Activated CD4-positive, alpha-beta memory T cell treated with anti-CD3 and anti-CD28 coated beads for 36 hours (primary cell): ENCODE measurements around the gene DYNLRB2. TPM values are rescaled to one million over a fixed set of nuclear protein-coding genes. Genes with fewer than 3 reads are reported as not detected.

Experiments used
- CTCF ChIA-PET: fragments of 350-600 bp; sonication (Branson Sonifier 250); formaldehyde crosslinking; loops from one replicate; lab custom pipeline; 2021; ENCODE audit warnings: antibody characterized with exemption, inconsistent platforms; lab: Charles Lee
- POLR2A ChIA-PET: fragments of 350-600 bp; sonication (Branson Sonifier 250); formaldehyde crosslinking; loops from one replicate; lab custom pipeline; 2021; ENCODE audit warnings: antibody characterized with exemption; lab: Charles Lee
- DNase-seq: peaks from one replicate; pipeline ENCODE4 v3.0.0-alpha.2; 2020
- H3K27ac Mint-ChIP-seq: one replicate; pipeline ENCODE4 v1.8.0; 2021; ENCODE audit warnings: mixed read lengths
- H3K27me3 Mint-ChIP-seq: one replicate; pipeline ENCODE4 v1.8.0; 2021; ENCODE audit warnings: mixed read lengths
- H3K36me3 Mint-ChIP-seq: one replicate; pipeline ENCODE4 v1.8.0; 2021; ENCODE audit warnings: mixed read lengths
- H3K4me1 Mint-ChIP-seq: one replicate; pipeline ENCODE4 v1.8.0; 2021; ENCODE audit warnings: low read depth, mixed read lengths
- H3K4me3 Mint-ChIP-seq: one replicate; pipeline ENCODE4 v1.8.0; 2021; ENCODE audit warnings: mild to moderate bottlenecking, mixed read lengths
- H3K9me3 Mint-ChIP-seq: one replicate; pipeline ENCODE4 v1.8.0; 2021; ENCODE audit warnings: mixed read lengths
- intact Hi-C: fragments of 100-400 bp; cut with micrococcal nuclease; formaldehyde crosslinking; loops from one replicate; pipeline ENCODE4 v1.15.1; 2023
- total RNA-seq, 2 experiments: library from RNA; stranded (reverse); gene quantifications; one replicate each; pipeline ENCODE4 v1.2.3, GENCODE V29; 2021

DYNLRB2 gene
- total RNA-seq, 2 experiments from 2014 or later: not detected

- Mint-ChIP-seq H3K27me3 (peaks cover 5% of the 10 kb centered on the region), H3K4me3 (peak overlapping the region; percentile 0), H3K4me1 (peaks cover 21% of the 10 kb centered on the region), H3K9me3 (no peaks in the 10 kb centered on the region), H3K27ac (no peak overlapping the region), H3K36me3 (no peaks in the 10 kb centered on the region)
- CTCF ChIA-PET: interaction anchor here (2.6 kb wide), 1 partner anchor 7 kb away, joined by 22 read pairs; no protein-coding TSS in a partner anchor
- DNase-seq: no peak
- POLR2A ChIA-PET: no interaction called here
- intact Hi-C loops: loop anchor here (5.0 kb wide), 1 partner anchor 917 kb away; the partner anchor contains the start of gene MAF
Measured at GRCh38 chr16:80519189-80519588, 21.6 kb upstream of the DYNLRB2 start.

DNA sequence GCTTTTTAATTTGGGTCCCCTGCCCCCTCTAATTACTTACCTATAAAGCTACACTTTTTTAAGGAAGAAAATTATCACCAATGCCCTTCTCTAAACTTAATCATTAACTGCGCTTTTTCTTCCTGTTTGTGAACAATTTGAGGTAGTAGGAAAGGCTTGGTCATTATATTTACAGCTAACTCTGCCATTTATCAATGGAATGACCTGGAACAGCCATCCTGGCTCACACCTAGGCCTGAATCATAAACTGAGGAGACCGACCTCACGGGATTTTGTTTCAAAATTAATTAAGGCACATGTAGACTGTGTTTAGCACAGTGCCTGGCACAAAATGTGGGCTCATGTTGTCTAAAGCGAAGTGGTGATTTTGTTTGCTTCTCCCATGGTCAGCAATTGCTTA lies 15.4 kb upstream of the DYNLRB2 start:
- peaks cover 1% of the 10 kb centered on the region for H3K27me3 Mint-ChIP-seq
- CTCF ChIA-PET: interaction anchor here (0.6 to 5.8 kb wide), 16 partner anchors 7 to 520 kb away, joined by 3 to 171 read pairs (median 8); no protein-coding TSS in a partner anchor
- no peak overlapping the region for H3K4me3 Mint-ChIP-seq
- no peak overlapping the region for H3K27ac Mint-ChIP-seq
- intact Hi-C loops: loop anchor here (5.0 kb wide), 1 partner anchor 422 kb away; no protein-coding TSS in a partner anchor
- H3K36me3 Mint-ChIP-seq: no peaks in the 10 kb centered on the region
- no peaks in the 10 kb centered on the region for H3K9me3 Mint-ChIP-seq
- POLR2A ChIA-PET: no interaction called here
- H3K4me1 Mint-ChIP-seq: no peaks in the 10 kb centered on the region
- DNase-seq: no peak

DNA sequence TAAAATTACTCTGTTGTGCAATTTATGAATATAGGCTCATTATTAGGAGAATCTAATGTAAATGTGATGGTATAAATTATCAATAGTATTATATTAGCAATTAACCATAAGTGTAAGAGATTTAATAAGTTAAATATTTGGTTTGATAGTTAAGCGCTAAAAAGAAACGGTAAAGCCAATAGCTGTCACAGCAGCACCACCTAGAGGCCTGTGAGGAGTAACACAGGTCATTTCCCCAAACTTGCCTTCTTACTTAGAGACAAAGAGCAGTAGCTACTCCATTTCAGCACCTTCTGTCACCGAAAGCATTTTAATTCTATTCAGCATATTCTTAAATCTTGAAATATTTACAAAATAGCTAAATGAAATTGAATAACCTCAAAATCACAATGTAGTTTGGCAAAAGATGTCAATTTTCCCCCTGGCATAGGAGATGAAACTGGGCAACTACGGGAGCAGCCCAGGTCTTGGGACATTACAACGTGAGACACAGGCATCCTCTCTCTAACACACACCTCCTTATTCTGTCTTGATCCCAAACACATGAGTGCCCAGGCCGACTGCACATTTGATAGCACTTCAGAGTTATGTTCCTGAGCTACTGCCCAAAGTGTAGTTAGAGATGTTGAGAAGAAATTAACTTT lies 14.3 kb upstream of the DYNLRB2 start:
- intact Hi-C loops: loop anchor here (1.0 to 5.0 kb wide), 3 partner anchors 54 to 421 kb away; no protein-coding TSS in a partner anchor
- no peak overlapping the region for H3K4me3 Mint-ChIP-seq
- no peaks in the 10 kb centered on the region for H3K9me3 Mint-ChIP-seq
- no peaks in the 10 kb centered on the region for H3K36me3 Mint-ChIP-seq
- peak; percentile 63 for DNase-seq
- no peaks in the 10 kb centered on the region for H3K4me1 Mint-ChIP-seq
- no peak overlapping the region for H3K27ac Mint-ChIP-seq
- peaks cover 1% of the 10 kb centered on the region for H3K27me3 Mint-ChIP-seq
- CTCF ChIA-PET: interaction anchor here (0.6 to 5.8 kb wide), 82 partner anchors 8 to 1746 kb away, joined by 3 to 171 read pairs (median 4); no protein-coding TSS in a partner anchor
- POLR2A ChIA-PET: interaction anchor here (0.9 kb wide), 1 partner anchor 26 kb away, joined by 3 read pairs; no protein-coding TSS in a partner anchor

- peak; percentile 80 for DNase-seq
- Mint-ChIP-seq H3K4me3 (no peak overlapping the region), H3K4me1 (no peaks in the 10 kb centered on the region), H3K27ac (no peak overlapping the region), H3K27me3 (peaks cover 1% of the 10 kb centered on the region), H3K36me3 (no peaks in the 10 kb centered on the region), H3K9me3 (no peaks in the 10 kb centered on the region)
- POLR2A ChIA-PET: no interaction called here
- intact Hi-C loops: loop anchor here (1.0 to 5.0 kb wide), 3 partner anchors 53 to 420 kb away; no protein-coding TSS in a partner anchor
- CTCF ChIA-PET: interaction anchor here (0.6 to 5.8 kb wide), 73 partner anchors 8 to 1591 kb away, joined by 3 to 171 read pairs (median 4); no protein-coding TSS in a partner anchor
Measured at GRCh38 chr16:80527297-80527696, 13.5 kb upstream of the DYNLRB2 start.

DNA sequence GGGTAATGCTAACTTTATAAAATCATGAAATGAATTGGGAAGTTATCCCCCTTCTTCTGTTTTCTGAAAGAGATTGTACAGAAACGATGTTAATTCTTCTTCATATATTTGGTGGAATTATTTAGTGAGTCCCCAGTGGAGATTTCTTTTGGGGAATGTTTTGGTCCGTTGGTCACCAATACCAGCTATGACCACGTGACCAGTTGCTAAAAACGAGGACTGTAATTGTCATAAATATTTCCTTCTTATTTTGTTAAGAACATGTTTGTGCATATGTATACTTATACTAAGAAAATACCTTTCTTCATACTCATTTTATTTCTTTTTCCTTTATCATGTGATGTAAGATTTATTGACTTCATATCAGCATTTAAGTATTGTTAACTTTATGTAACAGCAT lies 10.3 kb upstream of the DYNLRB2 start:
- DNase-seq: no peak
- POLR2A ChIA-PET: no interaction called here
- H3K36me3 Mint-ChIP-seq: no peaks in the 10 kb centered on the region
- CTCF ChIA-PET: interaction anchor here (1.0 kb wide), 1 partner anchor 293 kb away, joined by 3 read pairs; no protein-coding TSS in a partner anchor
- peaks cover 6% of the 10 kb centered on the region for H3K27me3 Mint-ChIP-seq
- H3K4me1 Mint-ChIP-seq: no peaks in the 10 kb centered on the region
- H3K9me3 Mint-ChIP-seq: no peaks in the 10 kb centered on the region
- no peak overlapping the region for H3K27ac Mint-ChIP-seq
- H3K4me3 Mint-ChIP-seq: no peak overlapping the region
- intact Hi-C loops: no loop called here

- H3K4me1 Mint-ChIP-seq: peaks cover 22% of the 10 kb centered on the region
- CTCF ChIA-PET: interaction anchor here (1.0 kb wide), 1 partner anchor 9 kb away, joined by 4 read pairs; no protein-coding TSS in a partner anchor
- POLR2A ChIA-PET: no interaction called here
- DNase-seq: peak; percentile 43
- no peak overlapping the region for H3K27ac Mint-ChIP-seq
- no peaks in the 10 kb centered on the region for H3K9me3 Mint-ChIP-seq
- H3K4me3 Mint-ChIP-seq: no peak overlapping the region
- peaks cover 5% of the 10 kb centered on the region for H3K27me3 Mint-ChIP-seq
- peaks cover 4% of the 10 kb centered on the region for H3K36me3 Mint-ChIP-seq
- intact Hi-C loops: loop anchor here (1.0 to 2.0 kb wide), 6 partner anchors 33 to 271 kb away; no protein-coding TSS in a partner anchor
Measured at GRCh38 chr16:80536238-80536637, 4.6 kb upstream of the DYNLRB2 start.

DNA sequence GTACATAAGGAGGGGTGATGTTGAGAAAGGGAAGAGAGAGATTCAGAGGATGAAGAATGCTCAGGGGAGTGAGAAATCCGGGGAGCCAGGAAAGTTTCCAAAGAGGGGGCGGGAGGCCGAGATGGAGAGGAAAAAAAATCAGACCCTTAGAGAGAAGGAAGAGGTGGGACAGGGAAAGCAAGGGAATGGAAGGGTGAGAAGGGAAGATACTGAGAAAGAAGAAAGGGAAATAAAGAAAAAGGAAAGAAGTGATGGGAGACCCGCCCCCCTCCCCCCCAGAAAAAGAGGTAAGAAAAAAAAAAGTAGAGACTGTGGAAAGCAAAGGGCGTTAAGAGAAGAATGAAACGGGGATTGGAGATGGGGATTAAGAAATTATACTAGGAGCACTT lies 507 bp downstream of the DYNLRB2 start:
- Mint-ChIP-seq H3K36me3 (peaks cover 4% of the 10 kb centered on the region), H3K4me1 (peaks cover 21% of the 10 kb centered on the region), H3K9me3 (no peaks in the 10 kb centered on the region), H3K4me3 (peak overlapping the region; percentile 95), H3K27me3 (no peaks in the 10 kb centered on the region), H3K27ac (peak overlapping the region; percentile 68)
- CTCF ChIA-PET: interaction anchor here (1.2 kb wide), 1 partner anchor 14 kb away, joined by 4 read pairs; no protein-coding TSS in a partner anchor
- POLR2A ChIA-PET: no interaction called here
- intact Hi-C loops: loop anchor here (5.0 kb wide), 1 partner anchor 201 kb away; no protein-coding TSS in a partner anchor
- DNase-seq: no peak

GRCh38 chr16:80543162-80543561 lies 2.4 kb downstream of the DYNLRB2 start:
- Mint-ChIP-seq H3K27me3 (no peaks in the 10 kb centered on the region), H3K4me3 (no peak overlapping the region), H3K36me3 (peaks cover 4% of the 10 kb centered on the region), H3K27ac (no peak overlapping the region), H3K4me1 (peaks cover 13% of the 10 kb centered on the region), H3K9me3 (no peaks in the 10 kb centered on the region)
- intact Hi-C loops: loop anchor here (5.0 kb wide), 1 partner anchor 199 kb away; no protein-coding TSS in a partner anchor
- ChIA-PET POLR2A (no interaction called here), CTCF (interaction anchor here (1.5 kb wide), 1 partner anchor 37 kb away, joined by 4 read pairs; no protein-coding TSS in a partner anchor)
- DNase-seq: no peak

- no peak overlapping the region for H3K4me3 Mint-ChIP-seq
- intact Hi-C loops: loop anchor here (5.0 kb wide), 1 partner anchor 198 kb away; no protein-coding TSS in a partner anchor
- H3K27me3 Mint-ChIP-seq: no peaks in the 10 kb centered on the region
- H3K4me1 Mint-ChIP-seq: peaks cover 13% of the 10 kb centered on the region
- DNase-seq: no peak
- peaks cover 4% of the 10 kb centered on the region for H3K36me3 Mint-ChIP-seq
- ChIA-PET CTCF (interaction anchor here (1.0 kb wide), 1 partner anchor 17 kb away, joined by 6 read pairs; no protein-coding TSS in a partner anchor), POLR2A (no interaction called here)
- H3K27ac Mint-ChIP-seq: no peak overlapping the region
- H3K9me3 Mint-ChIP-seq: no peaks in the 10 kb centered on the region
Measured at GRCh38 chr16:80544326-80544725, 3.5 kb downstream of the DYNLRB2 start.

GRCh38 chr16:80546249-80546648 lies 5.5 kb downstream of the DYNLRB2 start:
- H3K4me3 Mint-ChIP-seq: no peak overlapping the region
- no peak overlapping the region for H3K27ac Mint-ChIP-seq
- H3K27me3 Mint-ChIP-seq: no peaks in the 10 kb centered on the region
- intact Hi-C loops: no loop called here
- H3K36me3 Mint-ChIP-seq: no peaks in the 10 kb centered on the region
- POLR2A ChIA-PET: no interaction called here
- no peaks in the 10 kb centered on the region for H3K9me3 Mint-ChIP-seq
- DNase-seq: no peak
- peaks cover 4% of the 10 kb centered on the region for H3K4me1 Mint-ChIP-seq
- CTCF ChIA-PET: no interaction called here

DNA sequence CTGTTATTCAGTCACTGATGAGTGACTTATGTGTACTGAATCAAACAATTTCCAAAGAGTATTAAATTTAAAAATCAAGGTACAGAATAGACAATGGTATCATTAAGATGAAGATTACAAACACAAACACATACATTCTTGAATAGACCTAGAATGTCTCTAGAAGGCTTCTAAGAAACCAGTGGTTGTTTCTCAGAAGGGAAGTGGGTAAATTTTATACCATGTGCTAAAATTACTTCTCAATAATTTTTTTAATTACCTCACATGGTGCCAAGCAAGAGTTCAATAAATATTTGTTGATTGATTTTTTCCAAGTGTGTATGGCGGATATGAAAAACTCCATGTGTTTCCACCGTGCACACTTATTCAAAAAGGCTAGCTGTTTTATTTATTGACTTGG lies 6.4 kb downstream of the DYNLRB2 start:
- no peak for DNase-seq
- no peaks in the 10 kb centered on the region for H3K36me3 Mint-ChIP-seq
- H3K9me3 Mint-ChIP-seq: no peaks in the 10 kb centered on the region
- no peak overlapping the region for H3K4me3 Mint-ChIP-seq
- no peaks in the 10 kb centered on the region for H3K27me3 Mint-ChIP-seq
- intact Hi-C loops: no loop called here
- POLR2A ChIA-PET: no interaction called here
- no peak overlapping the region for H3K27ac Mint-ChIP-seq
- CTCF ChIA-PET: no interaction called here
- H3K4me1 Mint-ChIP-seq: no peaks in the 10 kb centered on the region

DNA sequence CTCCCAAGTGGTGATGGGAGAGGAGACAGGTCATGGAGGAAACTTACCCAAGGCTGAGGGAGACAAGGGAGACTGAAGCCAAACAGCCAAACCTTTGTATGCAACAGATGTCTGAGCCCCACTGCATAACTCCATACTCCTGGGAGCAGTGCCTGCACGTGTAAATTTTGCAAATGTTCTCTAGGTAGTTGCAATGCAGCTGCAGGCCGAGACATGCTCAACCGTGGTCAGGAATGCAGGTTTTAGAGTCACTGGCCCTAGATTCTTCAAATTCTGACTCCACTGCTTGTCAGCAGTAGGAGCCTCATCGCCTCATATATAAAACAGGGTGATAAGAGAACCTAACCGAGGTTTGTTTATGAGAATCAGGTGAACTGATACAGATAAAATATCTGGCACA lies 11.5 kb downstream of the DYNLRB2 start:
- no peak overlapping the region for H3K4me3 Mint-ChIP-seq
- POLR2A ChIA-PET: no interaction called here

More for the DNA sequence above, 11.5 kb downstream of the DYNLRB2 start:
- H3K27me3 Mint-ChIP-seq: no peaks in the 10 kb centered on the region
- H3K4me1 Mint-ChIP-seq: peaks cover 6% of the 10 kb centered on the region
- H3K27ac Mint-ChIP-seq: no peak overlapping the region
- CTCF ChIA-PET: interaction anchor here (1.2 kb wide), 1 partner anchor 174 kb away, joined by 3 read pairs; no protein-coding TSS in a partner anchor
- no peaks in the 10 kb centered on the region for H3K9me3 Mint-ChIP-seq
- no peak for DNase-seq
- no peaks in the 10 kb centered on the region for H3K36me3 Mint-ChIP-seq
- intact Hi-C loops: no loop called here
